NCI-H1436 (cell line): ENCODE results near the gene ZNF280A.
"Not testable (repeated sequence)": the region's sequence is repeated elsewhere in the genome, so short reads cannot be mapped to it uniquely, and the experiment has no call there.

Source experiments
- DNase-seq: peaks from one replicate; lab custom pipeline; 2025; lab: John Stamatoyannopoulos, UW

ZNF280A gene

DNA sequence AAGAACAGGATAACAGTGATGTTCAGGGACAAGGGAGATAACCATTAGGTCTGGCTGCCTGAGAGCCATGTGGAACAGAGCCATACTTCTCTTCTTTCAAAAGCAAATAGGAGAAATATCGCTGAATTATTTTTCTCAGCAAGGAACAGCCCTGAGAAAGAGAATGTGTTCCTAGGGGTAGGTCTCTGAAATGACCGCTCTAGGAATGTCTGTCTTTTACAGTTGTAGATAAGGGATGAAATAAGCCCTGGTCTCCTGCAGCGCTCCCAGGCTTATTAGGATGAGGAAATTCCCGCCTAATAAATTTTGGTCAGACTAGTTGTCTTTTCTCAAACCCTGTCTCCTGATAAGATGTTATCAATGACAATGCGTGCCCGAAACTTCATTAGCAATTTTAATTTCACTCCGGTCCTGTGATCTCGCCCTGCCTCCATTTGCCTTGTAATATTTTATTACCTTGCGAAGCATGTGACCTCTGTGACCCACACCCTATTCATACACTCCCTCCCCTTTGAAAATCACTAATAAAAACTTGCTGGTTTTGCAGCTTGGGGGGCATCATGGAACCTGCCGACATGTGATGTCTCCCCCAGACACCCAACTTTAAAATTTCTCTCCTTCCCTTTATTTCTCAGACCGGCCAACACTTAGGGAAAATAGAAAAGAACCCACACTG is 51.1 kb downstream of the ZNF280A start:
- not testable (repeated sequence) for DNase-seq

DNA sequence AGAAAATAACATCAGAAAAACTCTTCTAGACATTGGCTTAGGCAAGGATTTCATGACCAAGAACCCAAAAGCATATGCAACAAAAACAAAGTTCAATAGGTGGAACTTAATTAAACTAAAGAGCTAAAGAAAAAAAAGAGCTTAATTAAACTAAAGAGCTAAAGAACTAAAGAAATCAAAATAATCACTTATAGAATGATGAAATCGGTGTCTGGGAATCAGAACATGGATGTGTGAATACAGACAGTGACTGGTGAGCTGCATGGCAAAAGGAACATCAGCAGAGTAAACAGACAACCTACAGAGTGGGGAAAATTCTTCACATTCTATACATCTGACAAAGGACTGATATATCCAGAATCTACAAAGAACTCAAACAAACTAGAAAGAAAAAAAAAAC is 53.0 kb downstream of the ZNF280A start:
- DNase-seq, result no peak

DNA sequence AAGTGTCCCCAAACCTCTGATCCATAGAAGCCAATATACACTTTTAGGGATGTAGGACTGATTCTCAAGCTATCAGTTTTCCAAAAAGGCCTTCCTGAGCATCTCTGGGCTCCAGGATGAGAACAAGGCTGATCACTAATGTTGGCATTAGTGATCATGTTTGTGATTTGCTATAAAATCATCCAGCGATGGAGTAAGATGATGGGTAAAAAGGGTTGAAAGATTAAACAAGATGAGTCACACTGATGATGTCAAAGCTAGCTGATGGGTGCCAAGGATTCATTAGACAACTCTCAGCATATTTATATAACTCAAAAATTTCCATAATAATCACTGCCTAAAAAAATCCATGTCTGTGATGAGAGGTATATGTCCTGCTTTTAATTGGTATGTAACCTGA is 54.3 kb downstream of the ZNF280A start:
- no peak for DNase-seq

DNA sequence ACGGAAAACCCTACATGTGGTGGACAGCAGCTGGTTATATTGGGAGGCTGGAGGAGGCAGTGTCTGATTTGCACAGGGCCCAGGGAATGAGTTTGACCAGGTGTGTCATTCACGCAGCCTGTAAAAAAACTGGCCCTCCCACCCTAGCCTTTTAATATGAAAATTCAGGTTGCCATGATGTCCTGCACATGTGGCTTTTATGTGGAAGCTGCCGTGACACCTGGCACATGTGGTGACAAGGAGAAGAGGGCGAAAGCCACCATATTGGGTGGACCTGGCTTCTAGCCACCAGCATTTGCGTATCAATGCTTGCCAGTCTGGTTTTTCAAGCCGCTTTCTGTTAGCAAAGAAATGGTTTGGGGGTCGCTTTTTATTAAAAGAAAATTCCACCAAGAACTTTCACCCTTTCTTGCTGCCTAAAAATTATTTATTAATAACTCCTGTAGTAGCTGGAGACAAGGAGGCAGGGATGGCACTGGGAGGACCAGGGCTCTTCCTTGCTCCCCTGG is 54.9 kb downstream of the ZNF280A start:
- DNase-seq, result no peak

GRCh38 chr22:22464541-22465054 is 55.5 kb downstream of the ZNF280A start:
- no peak for DNase-seq

DNA sequence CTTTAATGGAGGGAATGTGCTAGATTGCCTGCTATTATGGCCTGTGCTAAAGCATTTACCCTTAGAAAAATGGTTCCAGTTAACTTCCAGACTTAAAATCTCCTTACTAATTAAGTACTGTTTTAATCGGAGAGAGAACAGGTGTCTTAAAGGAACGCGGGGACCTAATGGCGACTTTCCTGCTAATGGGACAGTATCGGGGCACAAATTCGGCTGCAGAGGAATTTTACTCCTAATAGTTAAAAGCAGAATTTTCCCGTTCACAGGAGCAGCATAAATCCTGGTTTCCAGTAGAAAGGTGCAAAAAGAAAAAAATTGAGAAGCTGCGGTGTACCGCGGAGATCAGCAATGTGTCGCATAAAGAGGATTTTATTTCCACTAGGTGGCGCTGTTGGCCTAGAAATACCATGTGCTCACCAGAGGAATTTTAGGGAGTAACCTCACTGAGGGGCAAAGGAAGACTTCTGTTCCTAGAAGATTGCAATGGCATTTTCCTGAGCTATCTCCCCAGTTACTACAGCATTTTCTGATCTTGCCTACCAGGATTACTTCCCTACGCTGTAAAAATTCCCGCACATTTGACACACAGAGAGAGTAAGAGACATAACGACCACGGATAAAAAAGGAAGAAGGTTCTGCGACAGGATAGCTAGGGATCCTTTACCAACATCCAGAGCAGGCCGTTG is 56.1 kb downstream of the ZNF280A start:
- DNase-seq, result peak; percentile 60
